ENCODE data around the gene MSH6.

GRCh38 chr2:47751856-47752414 lies 31.0 kb upstream of the MSH6 start:
- no peak for TF ChIP-seq NFIC (IDR thresholded peaks at IDR 0.05; ENCODE audit: low read length)
- TF ChIP-seq POLR2A (IDR thresholded peaks at IDR 0.05; ENCODE audit: insufficient read depth in 1 of 2, low read depth in 2 of 2, low read length in 2 of 2): no peak
- TF ChIP-seq, protein P1, sequence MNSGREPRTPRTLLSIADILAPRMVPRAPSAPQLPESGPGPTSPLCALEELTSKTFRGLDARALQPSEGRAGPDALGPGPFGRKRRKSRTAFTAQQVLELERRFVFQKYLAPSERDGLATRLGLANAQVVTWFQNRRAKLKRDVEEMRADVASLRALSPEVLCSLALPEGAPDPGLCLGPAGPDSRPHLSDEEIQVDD (CRISPR knock-in tag; IDR thresholded peaks at IDR 0.05; ENCODE audit: borderline replicate concordance): no peak
- no peak for TF ChIP-seq RXRA (CRISPR knock-in tag; IDR thresholded peaks at IDR 0.05)
- no peak for TF ChIP-seq ZSCAN21 (CRISPR knock-in tag; IDR thresholded peaks at IDR 0.05; ENCODE audit: borderline replicate concordance)
- no peak for TF ChIP-seq ZNF280B (CRISPR knock-in tag; IDR thresholded peaks at IDR 0.05; ENCODE audit: borderline replicate concordance)
- TF ChIP-seq, protein P2, sequence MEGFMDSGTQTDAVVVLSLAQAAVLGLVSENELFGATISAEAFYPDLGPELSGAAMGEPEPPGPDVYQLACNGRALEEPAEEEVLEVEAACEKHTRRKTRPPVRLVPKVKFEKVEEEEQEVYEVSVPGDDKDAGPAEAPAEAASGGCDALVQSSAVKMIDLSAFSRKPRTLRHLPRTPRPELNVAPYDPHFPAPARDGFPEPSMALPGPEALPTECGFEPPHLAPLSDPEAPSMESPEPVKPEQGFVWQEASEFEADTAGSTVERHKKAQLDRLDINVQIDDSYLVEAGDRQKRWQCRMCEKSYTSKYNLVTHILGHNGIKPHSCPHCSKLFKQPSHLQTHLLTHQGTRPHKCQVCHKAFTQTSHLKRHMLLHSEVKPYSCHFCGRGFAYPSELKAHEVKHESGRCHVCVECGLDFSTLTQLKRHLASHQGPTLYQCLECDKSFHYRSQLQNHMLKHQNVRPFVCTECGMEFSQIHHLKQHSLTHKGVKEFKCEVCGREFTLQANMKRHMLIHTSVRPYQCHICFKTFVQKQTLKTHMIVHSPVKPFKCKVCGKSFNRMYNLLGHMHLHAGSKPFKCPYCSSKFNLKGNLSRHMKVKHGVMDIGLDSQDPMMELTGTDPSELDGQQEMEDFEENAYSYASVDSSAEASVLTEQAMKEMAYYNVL (CRISPR knock-in tag; IDR thresholded peaks at IDR 0.05; ENCODE audit: borderline replicate concordance): no peak; the same call in 1 of the 2 replicates
